ENCODE measurements around the gene TCEANC2. TPM values are rescaled to one million over a fixed set of nuclear protein-coding genes. Genes with fewer than 3 reads are reported as not detected.
"Not testable (repeated sequence)": the region's sequence is repeated elsewhere in the genome, so short reads cannot be mapped to it uniquely, and the experiment has no call there.

The TCEANC2 gene
- polyA plus RNA-seq, 1 of the 3 experiments (the other 2 are of a cell fraction), result 4.7 TPM

- TF ChIP-seq REST (IDR thresholded peaks at IDR 0.05; ENCODE audit: low read depth, low read length), result 0 out of 2 replicates have a peak, but pooled peaks have one; percentile 12
- no peak for TF ChIP-seq TEAD4 (IDR thresholded peaks at IDR 0.05; ENCODE audit: borderline replicate concordance, insufficient read depth)
- TF ChIP-seq GATA2 (CRISPR knock-in tag; IDR thresholded peaks at IDR 0.05), result no peak
- no peak for TF ChIP-seq CTCF (IDR thresholded peaks at IDR 0.05)
- TF ChIP-seq MEF2A (IDR thresholded peaks at IDR 0.05; ENCODE audit: borderline replicate concordance, low read depth), result no peak
- peak; percentile 59; the same call in 1 of the 2 replicates for TF ChIP-seq FOXJ3 (CRISPR knock-in tag; IDR thresholded peaks at IDR 0.05)
- TF ChIP-seq SMC3 (IDR thresholded peaks at IDR 0.05; ENCODE audit: low read depth, low read length), result no peak
- TF ChIP-seq ELF1 (IDR thresholded peaks at IDR 0.05), result peak; percentile 90
- no peak for TF ChIP-seq JUND (IDR thresholded peaks at IDR 0.05)
- peak; percentile 90 for TF ChIP-seq YY1 (IDR thresholded peaks at IDR 0.05; ENCODE audit: low read depth)
These were observed at the start of gene TCEANC2, which contains the start of gene TMEM59 (continued) for GRCh38 chr1:54052934-54053744.

GRCh38 chr1:54003750-54004480 is 49.5 kb upstream of the TCEANC2 start:
- H3K79me2 ChIP-seq (ENCODE audit: insufficient read depth); H3K9me2 ChIP-seq; POLR2A ChIA-PET; H3K9me3 ChIP-seq; H4K20me1 ChIP-seq (ENCODE audit: insufficient read depth); H3K9ac ChIP-seq; H3F3A ChIP-seq (replicated peaks; ENCODE audit: insufficient read depth); H3K36me3 ChIP-seq (replicated peaks in 1 of 2; ENCODE audit: control insufficient read depth in 1 of 2, insufficient read depth in 2 of 2, low read length in 1 of 2); H3K27me3 ChIP-seq (ENCODE audit: insufficient read depth); H2AFZ ChIP-seq (ENCODE audit: low read depth); H3K4me2 ChIP-seq; H3K27ac ChIP-seq (ENCODE audit: low read depth in 2 of 2, low read length in 1 of 2); H3K4me3 ChIP-seq (ENCODE audit: low read depth in 2 of 2, low read length in 1 of 2); DNase-seq; H3K4me1 ChIP-seq (ENCODE audit: control insufficient read depth in 1 of 2, insufficient read depth in 2 of 2, low read depth in 1 of 2, low read length in 1 of 2): not testable (repeated sequence)
- WGBS (ENCODE audit: low lambda C conversion rate), result 95% methylated on average over 11 of the region's 19 CpGs
- CTCF ChIA-PET, result interaction anchor here (0.9 kb wide), 1 partner anchor 13 kb away, joined by 3 read pairs; no protein-coding TSS in a partner anchor

All from SK-N-SH (cell line).